Mucosa of descending colon (tissue), 3 donors: ENCODE data around the gene TGFB3. TPM values are rescaled to one million over a fixed set of nuclear protein-coding genes. Genes with fewer than 3 reads are reported as not detected.

Experiments
- ATAC-seq: fragments of 200-7000 bp; cut with Tn5 transposase; one replicate; pipeline ENCODE4 v1.9.1; 2020; ENCODE audit warnings: mild to moderate bottlenecking, moderate library complexity
- DNase-seq, 3 donors: peaks; one replicate each; pipeline ENCODE4 v3.0.0-alpha.2; 2020
- H3K36me3 ChIP-seq: fragments of 200-600 bp; one replicate; pipeline ENCODE4 v1.8.0; 2021; ENCODE audit warnings: low read depth, mild to moderate bottlenecking
- H3K4me1 ChIP-seq: fragments of 200-600 bp; one replicate; pipeline ENCODE4 v1.8.0; 2021; ENCODE audit warnings: low read depth, mild to moderate bottlenecking
- H3K4me3 ChIP-seq: fragments of 200-600 bp; one replicate; pipeline ENCODE4 v1.8.0; 2021; ENCODE audit warnings: mild to moderate bottlenecking
- H3K9me3 ChIP-seq: fragments of 200-600 bp; one replicate; pipeline ENCODE4 v1.8.0; 2021; ENCODE audit warnings: mild to moderate bottlenecking
- CTCF ChIP-seq: fragments of 200-600 bp; IDR thresholded peaks from one replicate; pipeline ENCODE4 v1.8.0; 2022; ENCODE audit warnings: antibody characterized with exemption, mild to moderate bottlenecking
- intact Hi-C, 2 donors: fragments of 100-400 bp; cut with DNase I in 1 of 2; cut with micrococcal nuclease in 1 of 2; formaldehyde crosslinking; loops; one replicate each; pipeline versions ENCODE4 v1.11.0 to v1.11.1; 2022; cut with DNase I, micrococcal nuclease
- total RNA-seq, 3 donors: library from RNA; stranded (reverse); fragmentation: NEBNext Ultra II Directional in 2 of 3; extraction: Animal tissue kit (Norgen Biotek cat#: 25700) in 2 of 3; gene quantifications; one replicate each; pipeline versions ENCODE4 v1.2.1 to v1.2.4, GENCODE V29; 2021 to 2023
- donor health status: DM: no; HTN: no; CAD: no; lungs with moderate emphysema.
- donor health status: DM: no; HTN: no; CAD: no.
- donor health status: DM: no; HTN: yes; CAD: no.

TGFB3 gene
- total RNA-seq, 3 donors from 2014 or later, result 5.2 to 13.0 (median 5.7) TPM

GRCh38 chr14:75959031-75959430, 22.8 kb downstream of the TGFB3 start:
- intact Hi-C loops, result no loop called here
- no peak for ATAC-seq
- H3K36me3 ChIP-seq, result no peaks in the 10 kb centered on the region

GRCh38 chr14:75952489-75952888, 29.3 kb downstream of the TGFB3 start:
- no peaks in the 10 kb centered on the region for H3K4me1 ChIP-seq
- H3K36me3 ChIP-seq, result no peaks in the 10 kb centered on the region
- intact Hi-C loops, result no loop called here
- no peak for TF ChIP-seq CTCF
- no peaks in the 10 kb centered on the region for H3K9me3 ChIP-seq
- ATAC-seq, result no peak
- H3K4me3 ChIP-seq, result no peak overlapping the region
- DNase-seq, result no peak

More at GRCh38 chr14:75959031-75959430, 22.8 kb downstream of the TGFB3 start:
- no peak overlapping the region for H3K4me3 ChIP-seq
- no peaks in the 10 kb centered on the region for H3K9me3 ChIP-seq
- no peak for DNase-seq
- no peaks in the 10 kb centered on the region for H3K4me1 ChIP-seq
- TF ChIP-seq CTCF, result no peak

- no peaks in the 10 kb centered on the region for H3K9me3 ChIP-seq
- no peaks in the 10 kb centered on the region for H3K4me1 ChIP-seq
- DNase-seq (no peak), ATAC-seq (no peak)
- no peak for TF ChIP-seq CTCF
- intact Hi-C loops, result no loop called here
- no peak overlapping the region for H3K4me3 ChIP-seq
- no peaks in the 10 kb centered on the region for H3K36me3 ChIP-seq
These were observed 35.0 kb downstream of the TGFB3 start for GRCh38 chr14:75946785-75947184.

GRCh38 chr14:75944607-75945241, 37.1 kb downstream of the TGFB3 start:
- H3K9me3 ChIP-seq, result no peaks in the 10 kb centered on the region
- DNase-seq (no peak), ATAC-seq (no peak)
- H3K4me3 ChIP-seq, result no peak overlapping the region
- TF ChIP-seq CTCF, result no peak
- no peaks in the 10 kb centered on the region for H3K36me3 ChIP-seq
- no peaks in the 10 kb centered on the region for H3K4me1 ChIP-seq
- intact Hi-C loops, result no loop called here

GRCh38 chr14:75941030-75941429, 40.8 kb downstream of the TGFB3 start:
- intact Hi-C loops, result no loop called here

More at GRCh38 chr14:75941030-75941429, 40.8 kb downstream of the TGFB3 start:
- H3K9me3 ChIP-seq, result no peaks in the 10 kb centered on the region
- no peak overlapping the region for H3K4me3 ChIP-seq
- no peak for DNase-seq
- no peaks in the 10 kb centered on the region for H3K36me3 ChIP-seq
- no peak for TF ChIP-seq CTCF
- no peaks in the 10 kb centered on the region for H3K4me1 ChIP-seq
- ATAC-seq, result no peak
